Suprapubic skin (tissue), 4 donors: ENCODE data around the gene CADM1.

Experiments used
- POLR2A ChIP-seq, 2 donors: fragments of 450-650 bp; IDR thresholded peaks; one replicate each; pipeline ENCODE4 v1.6.1; 2017; ENCODE audit warnings: antibody characterized with exemption in 2 of 2, mild to moderate bottlenecking in 2 of 2, moderate library complexity in 2 of 2
- POLR2AphosphoS5 ChIP-seq, 3 donors: sonication (generic); formaldehyde crosslinking; IDR thresholded peaks; one replicate each; pipeline ENCODE4 v1.6.1; 2017; ENCODE audit warnings: antibody characterized with exemption in 3 of 3
- TF ChIP-seq, protein P1 (sequence below), 2 donors: fragments of 200-600 bp in 1 of 2; fragments of 450-650 bp in 1 of 2; sonication (generic) in 1 of 2; IDR thresholded peaks; one replicate each; pipeline ENCODE4 v1.5.1; 2016 to 2019; ENCODE audit warnings: antibody characterized with exemption in 2 of 2, mild to moderate bottlenecking in 1 of 2, moderate library complexity in 1 of 2

DNA sequence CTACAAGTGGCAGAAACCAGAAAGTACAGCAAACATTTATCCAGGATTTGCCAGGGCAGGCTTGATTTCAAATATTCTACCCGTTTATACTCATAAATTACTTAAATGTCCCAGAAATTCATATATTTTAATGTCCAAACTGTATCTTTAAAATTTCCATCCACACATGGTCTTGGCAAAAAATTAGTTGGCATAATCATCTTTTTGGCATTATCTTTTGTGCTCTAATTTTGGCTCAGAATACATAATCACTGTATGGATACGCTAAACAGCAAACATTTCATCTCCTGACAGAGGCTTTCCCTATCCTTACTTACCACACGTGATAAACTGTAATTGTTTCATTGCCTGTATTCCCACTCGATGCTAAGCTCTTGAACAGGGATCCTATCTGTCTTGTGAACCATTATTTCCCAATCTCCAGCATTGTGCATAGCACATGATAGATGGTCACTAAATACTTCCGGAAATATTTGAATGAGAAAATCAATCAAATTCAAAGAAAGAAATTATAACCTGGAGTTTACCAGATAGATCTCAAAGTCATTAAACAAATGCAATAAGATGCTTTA lies 64.2 kb downstream of the CADM1 start:
- TF ChIP-seq, protein P1, sequence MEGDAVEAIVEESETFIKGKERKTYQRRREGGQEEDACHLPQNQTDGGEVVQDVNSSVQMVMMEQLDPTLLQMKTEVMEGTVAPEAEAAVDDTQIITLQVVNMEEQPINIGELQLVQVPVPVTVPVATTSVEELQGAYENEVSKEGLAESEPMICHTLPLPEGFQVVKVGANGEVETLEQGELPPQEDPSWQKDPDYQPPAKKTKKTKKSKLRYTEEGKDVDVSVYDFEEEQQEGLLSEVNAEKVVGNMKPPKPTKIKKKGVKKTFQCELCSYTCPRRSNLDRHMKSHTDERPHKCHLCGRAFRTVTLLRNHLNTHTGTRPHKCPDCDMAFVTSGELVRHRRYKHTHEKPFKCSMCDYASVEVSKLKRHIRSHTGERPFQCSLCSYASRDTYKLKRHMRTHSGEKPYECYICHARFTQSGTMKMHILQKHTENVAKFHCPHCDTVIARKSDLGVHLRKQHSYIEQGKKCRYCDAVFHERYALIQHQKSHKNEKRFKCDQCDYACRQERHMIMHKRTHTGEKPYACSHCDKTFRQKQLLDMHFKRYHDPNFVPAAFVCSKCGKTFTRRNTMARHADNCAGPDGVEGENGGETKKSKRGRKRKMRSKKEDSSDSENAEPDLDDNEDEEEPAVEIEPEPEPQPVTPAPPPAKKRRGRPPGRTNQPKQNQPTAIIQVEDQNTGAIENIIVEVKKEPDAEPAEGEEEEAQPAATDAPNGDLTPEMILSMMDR (IDR thresholded peaks at IDR 0.05) = no peak
- TF ChIP-seq POLR2AphosphoS5 (IDR thresholded peaks at IDR 0.05) (no peak), POLR2A (IDR thresholded peaks at IDR 0.05) (no peak)
